IPS-20b (cell line): ENCODE measurements around the gene MCUR1.

Experiments used
- H3K27ac ChIP-seq: one replicate; pipeline ENCODE4 v1.5.1; 2013; ENCODE audit warnings: low read length
- H3K27me3 ChIP-seq: 2 replicates; pipeline ENCODE4 v1.6.1; 2013; ENCODE audit warnings: mild to moderate bottlenecking, low read length, inconsistent platforms; ENCODE audit not compliant: insufficient read depth
- H3K36me3 ChIP-seq: 2 replicates; pipeline ENCODE4 v1.6.1; 2013; ENCODE audit warnings: low read depth, mild to moderate bottlenecking, inconsistent platforms, low read length, moderate library complexity; ENCODE audit not compliant: insufficient read depth
- H3K4me1 ChIP-seq: 2 replicates; pipeline ENCODE4 v1.6.1; 2013; ENCODE audit warnings: mild to moderate bottlenecking, control low read depth, inconsistent platforms, low read length, moderate library complexity; ENCODE audit not compliant: insufficient read depth
- H3K4me3 ChIP-seq: 2 replicates; pipeline ENCODE4 v1.5.1; 2013; ENCODE audit warnings: mild to moderate bottlenecking, low read length, inconsistent platforms
- H3K9ac ChIP-seq: 2 replicates; pipeline ENCODE4 v1.6.1; 2013; ENCODE audit warnings: low read depth, mild to moderate bottlenecking, inconsistent platforms, low read length, moderate library complexity
- H3K9me3 ChIP-seq: 2 replicates; pipeline ENCODE4 v1.6.1; 2013; ENCODE audit warnings: mild to moderate bottlenecking, low read depth, low read length, inconsistent platforms; ENCODE audit not compliant: insufficient read depth

Gene MCUR1

GRCh38 chr6:13760307-13761304, 53.8 kb downstream of the MCUR1 start:
- Histone ChIP-seq H3K36me3 (no peaks in the 10 kb centered on the region), H3K4me1 (no peaks in the 10 kb centered on the region), H3K9ac (no peak overlapping the region), H3K9me3 (no peaks in the 10 kb centered on the region), H3K4me3 (no peak overlapping the region), H3K27me3 (no peaks in the 10 kb centered on the region), H3K27ac (no peak overlapping the region)

GRCh38 chr6:13759025-13759424, 55.3 kb downstream of the MCUR1 start:
- H3K4me3 ChIP-seq: no peak overlapping the region
- H3K27me3 ChIP-seq: no peaks in the 10 kb centered on the region
- no peak overlapping the region for H3K9ac ChIP-seq
- no peaks in the 10 kb centered on the region for H3K4me1 ChIP-seq
- H3K36me3 ChIP-seq: no peaks in the 10 kb centered on the region
- no peaks in the 10 kb centered on the region for H3K9me3 ChIP-seq
- H3K27ac ChIP-seq: no peak overlapping the region

GRCh38 chr6:13754644-13755043, 59.7 kb downstream of the MCUR1 start:
- no peaks in the 10 kb centered on the region for H3K27me3 ChIP-seq
- no peak overlapping the region for H3K9ac ChIP-seq
- H3K36me3 ChIP-seq: no peaks in the 10 kb centered on the region
- H3K27ac ChIP-seq: no peak overlapping the region
- H3K4me1 ChIP-seq: no peaks in the 10 kb centered on the region
- H3K9me3 ChIP-seq: no peaks in the 10 kb centered on the region
- no peak overlapping the region for H3K4me3 ChIP-seq

GRCh38 chr6:13743736-13744127, 70.6 kb downstream of the MCUR1 start:
- no peak overlapping the region for H3K27ac ChIP-seq

GRCh38 chr6:13742961-13743735, 71.2 kb downstream of the MCUR1 start:
- Histone ChIP-seq H3K4me3 (no peak overlapping the region), H3K27ac (no peak overlapping the region), H3K27me3 (no peaks in the 10 kb centered on the region), H3K36me3 (no peaks in the 10 kb centered on the region), H3K9ac (no peak overlapping the region), H3K4me1 (no peaks in the 10 kb centered on the region), H3K9me3 (no peaks in the 10 kb centered on the region)

More at GRCh38 chr6:13743736-13744127, 70.6 kb downstream of the MCUR1 start:
- no peaks in the 10 kb centered on the region for H3K36me3 ChIP-seq
- H3K27me3 ChIP-seq: no peaks in the 10 kb centered on the region
- H3K4me3 ChIP-seq: no peak overlapping the region
- H3K9me3 ChIP-seq: no peaks in the 10 kb centered on the region
- no peak overlapping the region for H3K9ac ChIP-seq
- H3K4me1 ChIP-seq: no peaks in the 10 kb centered on the region

GRCh38 chr6:13741365-13741764, 73.0 kb downstream of the MCUR1 start:
- H3K27ac ChIP-seq: no peak overlapping the region
- H3K4me3 ChIP-seq: no peak overlapping the region
- no peaks in the 10 kb centered on the region for H3K27me3 ChIP-seq
- H3K36me3 ChIP-seq: no peaks in the 10 kb centered on the region
- no peak overlapping the region for H3K9ac ChIP-seq
- H3K4me1 ChIP-seq: no peaks in the 10 kb centered on the region
- no peaks in the 10 kb centered on the region for H3K9me3 ChIP-seq
